Nephron (organoid): ENCODE measurements around the gene ZNF892.
A peak's percentile ranks its signal among the peaks of the same experiment; 100 is the strongest.

ENCODE experiments used
- H3K27ac Mint-ChIP-seq, 3 experiments: 2 replicates each; pipeline ENCODE4 v1.8.0; 2020; ENCODE audit warnings: mixed read lengths in 3 of 3, mild to moderate bottlenecking in 2 of 3, moderate library complexity in 1 of 3
- H3K27me3 Mint-ChIP-seq: 2 replicates; pipeline ENCODE4 v1.8.0; 2021; ENCODE audit warnings: low read depth, mild to moderate bottlenecking, moderate library complexity, mixed read lengths
- H3K36me3 Mint-ChIP-seq: 2 replicates; pipeline ENCODE4 v1.8.0; 2020; ENCODE audit warnings: low read depth, mixed read lengths
- H3K4me1 Mint-ChIP-seq: 2 replicates; pipeline ENCODE4 v1.8.0; 2020; ENCODE audit warnings: mixed read lengths
- H3K4me3 Mint-ChIP-seq, 3 experiments: 2 replicates each; pipeline ENCODE4 v1.8.0; 2020; ENCODE audit warnings: mild to moderate bottlenecking in 3 of 3, mixed read lengths in 3 of 3, moderate library complexity in 2 of 3
- H3K9me3 Mint-ChIP-seq: 2 replicates; pipeline ENCODE4 v1.8.0; 2020; ENCODE audit warnings: mixed read lengths
- TF ChIP-seq, protein P1 (sequence below), 3 experiments: fragments of 200-600 bp; sonication (generic); IDR thresholded peaks; one replicate each; pipeline ENCODE4 v1.5.0; 2021; ENCODE audit warnings: antibody characterized with exemption in 3 of 3; ENCODE audit not compliant: unreplicated experiment in 3 of 3

The ZNF892 gene

DNA sequence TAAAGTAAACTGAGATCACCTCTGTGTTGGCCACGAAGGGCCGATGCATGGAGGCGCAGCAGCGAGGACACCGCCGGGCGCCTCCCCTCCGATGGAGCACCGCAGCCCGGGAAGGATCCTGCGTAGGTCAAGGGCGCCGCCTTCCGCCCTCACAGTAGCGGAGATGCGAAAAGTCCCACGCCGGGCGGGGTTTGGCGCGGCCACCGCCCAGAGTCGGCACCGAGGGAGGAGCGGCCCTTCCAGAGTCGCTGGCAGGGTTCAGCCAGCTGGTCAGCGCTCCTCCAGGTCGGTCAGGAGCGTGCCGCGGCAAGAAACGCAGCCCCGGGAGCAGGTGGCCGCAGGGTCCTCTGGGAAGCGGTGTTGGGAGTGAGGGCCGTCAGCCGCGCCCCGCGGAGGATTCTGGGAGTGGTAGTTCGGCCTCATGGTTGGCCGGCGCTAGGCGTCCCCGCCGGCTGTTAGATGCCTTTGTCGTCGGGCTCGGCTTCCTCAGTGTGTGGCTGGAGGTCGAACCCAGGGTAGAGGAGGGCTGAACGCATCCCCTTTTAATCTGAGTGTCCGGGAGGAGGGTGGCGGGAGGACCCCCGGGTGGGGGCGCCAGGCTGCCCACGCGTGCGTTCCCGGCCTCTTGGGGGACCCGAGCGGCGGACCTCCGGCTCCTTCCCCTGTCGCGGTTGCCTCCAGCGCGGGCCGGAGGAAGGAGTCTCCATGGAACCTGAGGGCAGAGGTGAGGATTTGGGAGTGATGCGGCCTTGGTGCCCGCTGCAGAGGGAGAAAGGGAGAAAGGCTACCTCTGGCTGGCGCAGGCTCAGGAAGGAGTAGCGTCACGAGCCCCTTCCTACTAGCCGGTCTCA lies at the start of gene ZNF892:
Gene ZNF892, plus strand, starts transcription at position 411 of the 851 bp plus-strand sequence. Its CDS starts 295 bp downstream, at position 706.
- Mint-ChIP-seq H3K27ac (peak within 1 kb of the TSS; percentile 74 to 86 (median 82)), H3K4me3 (peak within 1 kb of the TSS; percentile 94 to 97 (median 94)), H3K36me3 (peaks cover 50% of the 10 kb centered on the region), H3K27me3 (peaks cover 3% of the 10 kb centered on the region), H3K4me1 (peaks cover 13% of the 10 kb centered on the region), H3K9me3 (peaks cover 36% of the 10 kb centered on the region)
- TF ChIP-seq, protein P1, sequence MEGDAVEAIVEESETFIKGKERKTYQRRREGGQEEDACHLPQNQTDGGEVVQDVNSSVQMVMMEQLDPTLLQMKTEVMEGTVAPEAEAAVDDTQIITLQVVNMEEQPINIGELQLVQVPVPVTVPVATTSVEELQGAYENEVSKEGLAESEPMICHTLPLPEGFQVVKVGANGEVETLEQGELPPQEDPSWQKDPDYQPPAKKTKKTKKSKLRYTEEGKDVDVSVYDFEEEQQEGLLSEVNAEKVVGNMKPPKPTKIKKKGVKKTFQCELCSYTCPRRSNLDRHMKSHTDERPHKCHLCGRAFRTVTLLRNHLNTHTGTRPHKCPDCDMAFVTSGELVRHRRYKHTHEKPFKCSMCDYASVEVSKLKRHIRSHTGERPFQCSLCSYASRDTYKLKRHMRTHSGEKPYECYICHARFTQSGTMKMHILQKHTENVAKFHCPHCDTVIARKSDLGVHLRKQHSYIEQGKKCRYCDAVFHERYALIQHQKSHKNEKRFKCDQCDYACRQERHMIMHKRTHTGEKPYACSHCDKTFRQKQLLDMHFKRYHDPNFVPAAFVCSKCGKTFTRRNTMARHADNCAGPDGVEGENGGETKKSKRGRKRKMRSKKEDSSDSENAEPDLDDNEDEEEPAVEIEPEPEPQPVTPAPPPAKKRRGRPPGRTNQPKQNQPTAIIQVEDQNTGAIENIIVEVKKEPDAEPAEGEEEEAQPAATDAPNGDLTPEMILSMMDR (IDR thresholded peaks at IDR 0.05; ENCODE audit: unreplicated experiment in 3 of 3), result peak; percentile 21 to 56 (median 27)

DNA sequence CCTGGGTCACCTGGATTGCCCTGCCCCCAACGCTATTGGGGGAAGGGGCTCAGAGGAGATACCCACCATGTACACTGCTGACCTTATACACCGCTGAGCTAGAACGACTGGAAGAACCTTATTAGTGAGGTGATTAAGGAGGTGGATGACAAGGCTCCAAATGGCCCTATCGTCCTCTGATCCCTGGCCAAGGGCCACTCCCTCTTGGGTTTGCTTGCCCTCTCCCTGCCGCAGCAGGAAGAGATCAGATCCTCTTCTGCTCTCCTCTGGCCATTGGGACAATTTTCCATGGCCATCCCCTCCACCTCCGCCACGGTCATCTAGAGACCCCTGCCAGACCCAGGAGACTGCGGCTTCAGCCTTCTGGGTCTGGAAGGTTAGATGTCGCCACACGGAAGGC lies 48.9 kb upstream of the ZNF892 start:
- peaks cover 46% of the 10 kb centered on the region for H3K36me3 Mint-ChIP-seq
- peaks cover 24% of the 10 kb centered on the region for H3K9me3 Mint-ChIP-seq
- peak overlapping the region in 1 of 3 experiments; percentile 9 for H3K27ac Mint-ChIP-seq
- TF ChIP-seq, protein P1 (IDR thresholded peaks at IDR 0.05; ENCODE audit: unreplicated experiment in 3 of 3), result no peak
- H3K27me3 Mint-ChIP-seq, result no peaks in the 10 kb centered on the region
- H3K4me3 Mint-ChIP-seq, result peak overlapping the region; percentile 90
- no peaks in the 10 kb centered on the region for H3K4me1 Mint-ChIP-seq

DNA sequence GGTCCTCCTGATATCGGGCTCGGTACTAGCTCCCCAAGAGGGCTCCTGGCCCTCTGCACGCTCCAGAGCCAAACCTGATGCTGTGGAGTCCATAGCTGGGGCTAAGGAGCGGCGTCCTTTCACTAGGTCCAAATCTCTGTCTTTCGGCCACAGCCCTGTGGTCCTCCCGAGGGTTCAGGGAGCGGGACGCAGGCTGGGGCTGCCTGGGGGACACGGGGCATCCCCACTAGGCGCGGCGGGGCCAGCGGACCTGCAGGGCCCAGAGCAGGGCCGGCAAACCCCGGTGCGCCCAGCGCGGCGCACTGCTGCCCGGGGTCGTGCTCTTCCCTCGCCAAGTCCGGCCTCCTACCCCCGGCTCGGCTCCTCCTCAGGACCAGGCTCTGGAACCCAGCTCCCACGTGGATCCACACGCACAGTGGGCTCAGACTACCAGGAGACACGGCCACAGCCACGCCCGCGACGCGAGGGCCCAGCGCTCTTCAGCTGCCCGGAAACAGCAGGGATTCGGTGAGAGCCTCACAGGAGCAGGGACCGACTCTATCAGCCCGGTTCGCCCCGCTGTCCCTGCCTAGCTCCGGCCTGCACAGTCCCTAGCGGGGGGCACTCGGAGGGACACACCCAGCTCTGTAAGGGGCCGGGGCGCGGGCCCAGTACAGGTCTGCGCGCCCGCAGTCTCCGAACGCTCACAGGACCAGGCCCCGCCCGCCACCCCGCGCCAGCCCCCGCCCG lies 48.3 kb upstream of the ZNF892 start:
- TF ChIP-seq, protein P1 (IDR thresholded peaks at IDR 0.05; ENCODE audit: unreplicated experiment in 3 of 3), result no peak
- Mint-ChIP-seq H3K4me1 (peaks cover 1% of the 10 kb centered on the region), H3K27ac (peak overlapping the region in 1 of 3 experiments; percentile 63), H3K9me3 (peaks cover 21% of the 10 kb centered on the region), H3K36me3 (peaks cover 40% of the 10 kb centered on the region), H3K4me3 (peak overlapping the region; percentile 90), H3K27me3 (no peaks in the 10 kb centered on the region)

DNA sequence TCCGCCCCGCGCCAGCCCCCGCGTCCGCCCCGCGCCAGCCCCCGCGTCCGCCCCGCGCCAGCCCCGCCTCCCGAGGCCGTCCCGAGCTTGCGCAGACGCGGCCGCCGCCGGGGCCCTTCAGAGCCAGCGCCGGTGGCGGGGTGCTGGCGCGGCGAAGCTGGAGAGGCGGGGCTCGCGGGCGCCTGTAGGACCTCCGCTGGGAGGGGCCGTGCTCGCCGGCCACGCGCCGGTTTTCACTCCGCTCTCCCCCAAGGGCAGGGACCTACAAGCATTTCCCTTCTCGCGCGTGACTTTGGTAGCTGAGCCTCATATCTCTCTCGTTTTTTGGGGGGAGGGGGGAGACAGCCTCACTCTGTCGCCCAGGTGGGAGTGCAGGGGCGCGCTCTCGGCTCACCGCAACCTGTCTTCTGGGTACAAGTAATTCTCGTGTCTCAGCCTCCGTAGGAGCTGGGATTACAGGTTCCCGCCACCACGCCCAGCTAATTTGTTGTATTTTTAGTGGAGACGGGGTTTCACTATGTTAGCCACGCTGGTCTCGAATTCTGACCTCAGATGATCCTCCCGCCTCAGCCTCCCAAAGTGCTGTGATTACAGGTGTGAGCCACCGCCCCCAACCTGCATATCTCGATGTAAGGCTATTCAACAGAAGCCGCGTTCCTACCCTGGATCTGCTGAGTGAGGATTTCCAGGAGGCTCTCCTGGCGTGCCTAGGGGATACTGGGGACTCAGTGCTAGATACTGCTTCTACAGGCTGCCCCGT lies 47.5 kb upstream of the ZNF892 start, which contains the start of gene ZNF514:
Gene ZNF514, minus strand, starts transcription at position 159 of the 760 bp plus-strand sequence. CDS start 6,595 bp downstream, outside the sequence.
- peak within 1 kb of the TSS; percentile 92 to 94 (median 93) for H3K4me3 Mint-ChIP-seq
- peak within 1 kb of the TSS; percentile 75 to 92 (median 89) for H3K27ac Mint-ChIP-seq
- H3K36me3 Mint-ChIP-seq, result peaks cover 32% of the 10 kb centered on the region
- no peaks in the 10 kb centered on the region for H3K27me3 Mint-ChIP-seq
- TF ChIP-seq, protein P1 (IDR thresholded peaks at IDR 0.05; ENCODE audit: unreplicated experiment in 3 of 3), result no peak
- H3K9me3 Mint-ChIP-seq, result peaks cover 16% of the 10 kb centered on the region
- H3K4me1 Mint-ChIP-seq, result peaks cover 8% of the 10 kb centered on the region

DNA sequence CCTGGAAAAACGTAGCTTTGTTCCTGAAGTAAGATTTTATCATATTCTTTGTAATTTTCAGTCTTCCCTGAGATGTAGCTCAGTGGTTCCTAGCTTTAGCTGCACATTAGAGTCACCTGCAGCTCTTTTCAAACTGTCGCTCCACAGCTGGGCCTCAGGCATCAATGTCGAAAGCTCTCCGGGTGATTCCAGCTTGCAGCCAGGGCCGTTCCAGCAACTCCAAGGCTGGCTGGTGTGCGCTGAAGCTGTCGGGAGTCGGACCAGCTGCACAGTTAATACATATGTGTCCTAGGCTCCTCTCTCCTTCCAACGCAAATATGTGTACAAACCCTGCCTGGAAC lies 42.3 kb upstream of the ZNF892 start:
- Mint-ChIP-seq H3K4me3 (peak overlapping the region; percentile 100), H3K36me3 (no peaks in the 10 kb centered on the region), H3K4me1 (peaks cover 28% of the 10 kb centered on the region)

More for the DNA sequence above, 42.3 kb upstream of the ZNF892 start:
- Mint-ChIP-seq H3K27me3 (no peaks in the 10 kb centered on the region), H3K27ac (peak overlapping the region; percentile 99 to 100 (median 99)), H3K9me3 (no peaks in the 10 kb centered on the region)
- TF ChIP-seq, protein P1 (IDR thresholded peaks at IDR 0.05; ENCODE audit: unreplicated experiment in 3 of 3), result no peak
